OCI-LY7 (cell line): ENCODE measurements around the gene RNF223. TPM values are rescaled to one million over a fixed set of nuclear protein-coding genes. Genes with fewer than 3 reads are reported as not detected.

Source experiments
- BruUV-seq: library from RNA; stranded (reverse); fragments of 400-500 nt; replicated peaks from 2 replicates; lab custom pipeline; 2021; lab: Mats Ljungman, UMichigan
- CTCF ChIA-PET: fragments of 300-600 bp; sonication (Branson Sonifier 250); formaldehyde crosslinking; loops from one replicate; lab custom pipeline; 2022; ENCODE audit warnings: antibody characterized with exemption; ENCODE audit not compliant: unreplicated experiment; lab: Charles Lee
- POLR2A ChIA-PET: fragments of 300-600 bp; sonication (Branson Sonifier 250); formaldehyde crosslinking; loops from one replicate; lab custom pipeline; 2022; ENCODE audit warnings: antibody characterized with exemption; lab: Charles Lee
- DNase-seq: peaks from one replicate; pipeline ENCODE4 v3.0.0-alpha.2; 2015; ENCODE audit warnings: low spot score
- H2AFZ ChIP-seq: fragments of 200-600 bp; sonication (generic), shearing (Covaris generic); 2 replicates; pipeline ENCODE4 v1.6.1; 2014; ENCODE audit warnings: mild to moderate bottlenecking, antibody characterized with exemption, low read length, moderate library complexity
- H3K27ac ChIP-seq: fragments of 200-600 bp; sonication (generic); 2 replicates; pipeline ENCODE4 v1.5.1; 2014; ENCODE audit warnings: mixed run types, low read depth, mild to moderate bottlenecking, moderate library complexity, low read length, inconsistent platforms; ENCODE audit not compliant: poor library complexity, severe bottlenecking
- H3K36me3 ChIP-seq: fragments of 200-600 bp; sonication (generic); 2 replicates; pipeline ENCODE4 v1.6.1; 2014; ENCODE audit warnings: mild to moderate bottlenecking, antibody characterized with exemption, low read length, moderate library complexity, mixed read lengths; ENCODE audit not compliant: insufficient read depth
- H3K4me1 ChIP-seq: fragments of 200-600 bp; sonication (generic); 2 replicates; pipeline ENCODE4 v1.5.1; 2014; ENCODE audit warnings: mild to moderate bottlenecking, low read length; ENCODE audit not compliant: insufficient read depth, poor library complexity, severe bottlenecking
- H3K4me2 ChIP-seq: fragments of 200-600 bp; sonication (generic); 2 replicates; pipeline ENCODE4 v1.6.1; 2014; ENCODE audit warnings: mild to moderate bottlenecking, low read length
- H3K4me3 ChIP-seq: fragments of 200-600 bp; sonication (generic); 2 replicates; pipeline ENCODE4 v1.5.1; 2014; ENCODE audit warnings: mild to moderate bottlenecking, low read depth, low read length; ENCODE audit not compliant: poor library complexity, severe bottlenecking
- H3K79me2 ChIP-seq: fragments of 200-600 bp; sonication (generic); 2 replicates; pipeline ENCODE4 v1.6.1; 2016; ENCODE audit warnings: low read depth, mild to moderate bottlenecking, low read length, moderate library complexity, mixed read lengths; ENCODE audit not compliant: insufficient read depth
- H3K9me2 ChIP-seq: fragments of 200-600 bp; sonication (generic); 2 replicates; pipeline ENCODE4 v1.6.1; 2016; ENCODE audit warnings: mild to moderate bottlenecking, low read length, mixed read lengths; ENCODE audit not compliant: insufficient read depth
- H3K9me3 ChIP-seq: fragments of 200-600 bp; sonication (generic); 2 replicates; pipeline ENCODE4 v1.6.1; 2014; ENCODE audit warnings: mild to moderate bottlenecking, mixed run types, low read length, mixed read lengths
- H4K20me1 ChIP-seq: fragments of 200-600 bp; sonication (generic); 2 replicates; pipeline ENCODE4 v1.6.1; 2014; ENCODE audit warnings: mild to moderate bottlenecking, antibody characterized with exemption, low read length, moderate library complexity, mixed read lengths; ENCODE audit not compliant: insufficient read depth
- EZH2phosphoT487 ChIP-seq: fragments of 200-600 bp; sonication (generic); IDR thresholded peaks from 2 replicates; pipeline ENCODE4 v1.6.1; 2018; ENCODE audit warnings: low read depth, borderline replicate concordance, mild to moderate bottlenecking, mixed run types, antibody characterized with exemption, low read length, moderate library complexity, mixed read lengths
- intact Hi-C: fragments of 100-400 bp; cut with micrococcal nuclease; formaldehyde crosslinking; loops from one replicate; pipeline ENCODE4 v1.10.0; 2022; ENCODE audit not compliant: unreplicated experiment
- total RNA-seq, 2 experiments: library from RNA; depleted of rRNA in 1 of 2; stranded (reverse); fragments of >200 nt in 1 of 2; shearing (Covaris generic) in 1 of 2; gene quantifications; 2 replicates each; pipeline ENCODE4 v1.2.3, GENCODE V29; 2014 to 2022
- TF ChIP-seq, protein P1 (sequence below): fragments of 200-600 bp; sonication (generic); conservative IDR thresholded peaks from 2 replicates; pipeline ENCODE4 v1.5.1; 2014; ENCODE audit warnings: mild to moderate bottlenecking, antibody characterized with exemption, low read length, moderate library complexity, mixed read lengths

Gene RNF223
- total RNA-seq, 2 experiments from 2014 or later = not detected

GRCh38 chr1:1065265-1065939, 8.7 kb downstream of the RNF223 start:
- Histone ChIP-seq H3K4me1 (peaks cover 25% of the 10 kb centered on the region), H3K36me3 (no peaks in the 10 kb centered on the region), H3K9me3 (no peaks in the 10 kb centered on the region), H3K27ac (no peak overlapping the region), H3K4me2 (no peak overlapping the region), H3K9me2 (no peaks in the 10 kb centered on the region), H4K20me1 (no peaks in the 10 kb centered on the region), H3K79me2 (no peaks in the 10 kb centered on the region), H2AFZ (no peak overlapping the region), H3K4me3 (no peak overlapping the region)
- intact Hi-C loops = no loop called here
- POLR2A ChIA-PET = no interaction called here
- no peak for DNase-seq
- no TSS peak for BruUV-seq
- TF ChIP-seq, protein P1, sequence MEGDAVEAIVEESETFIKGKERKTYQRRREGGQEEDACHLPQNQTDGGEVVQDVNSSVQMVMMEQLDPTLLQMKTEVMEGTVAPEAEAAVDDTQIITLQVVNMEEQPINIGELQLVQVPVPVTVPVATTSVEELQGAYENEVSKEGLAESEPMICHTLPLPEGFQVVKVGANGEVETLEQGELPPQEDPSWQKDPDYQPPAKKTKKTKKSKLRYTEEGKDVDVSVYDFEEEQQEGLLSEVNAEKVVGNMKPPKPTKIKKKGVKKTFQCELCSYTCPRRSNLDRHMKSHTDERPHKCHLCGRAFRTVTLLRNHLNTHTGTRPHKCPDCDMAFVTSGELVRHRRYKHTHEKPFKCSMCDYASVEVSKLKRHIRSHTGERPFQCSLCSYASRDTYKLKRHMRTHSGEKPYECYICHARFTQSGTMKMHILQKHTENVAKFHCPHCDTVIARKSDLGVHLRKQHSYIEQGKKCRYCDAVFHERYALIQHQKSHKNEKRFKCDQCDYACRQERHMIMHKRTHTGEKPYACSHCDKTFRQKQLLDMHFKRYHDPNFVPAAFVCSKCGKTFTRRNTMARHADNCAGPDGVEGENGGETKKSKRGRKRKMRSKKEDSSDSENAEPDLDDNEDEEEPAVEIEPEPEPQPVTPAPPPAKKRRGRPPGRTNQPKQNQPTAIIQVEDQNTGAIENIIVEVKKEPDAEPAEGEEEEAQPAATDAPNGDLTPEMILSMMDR = no peak
- no peak for TF ChIP-seq EZH2phosphoT487
- CTCF ChIA-PET = no interaction called here

DNA sequence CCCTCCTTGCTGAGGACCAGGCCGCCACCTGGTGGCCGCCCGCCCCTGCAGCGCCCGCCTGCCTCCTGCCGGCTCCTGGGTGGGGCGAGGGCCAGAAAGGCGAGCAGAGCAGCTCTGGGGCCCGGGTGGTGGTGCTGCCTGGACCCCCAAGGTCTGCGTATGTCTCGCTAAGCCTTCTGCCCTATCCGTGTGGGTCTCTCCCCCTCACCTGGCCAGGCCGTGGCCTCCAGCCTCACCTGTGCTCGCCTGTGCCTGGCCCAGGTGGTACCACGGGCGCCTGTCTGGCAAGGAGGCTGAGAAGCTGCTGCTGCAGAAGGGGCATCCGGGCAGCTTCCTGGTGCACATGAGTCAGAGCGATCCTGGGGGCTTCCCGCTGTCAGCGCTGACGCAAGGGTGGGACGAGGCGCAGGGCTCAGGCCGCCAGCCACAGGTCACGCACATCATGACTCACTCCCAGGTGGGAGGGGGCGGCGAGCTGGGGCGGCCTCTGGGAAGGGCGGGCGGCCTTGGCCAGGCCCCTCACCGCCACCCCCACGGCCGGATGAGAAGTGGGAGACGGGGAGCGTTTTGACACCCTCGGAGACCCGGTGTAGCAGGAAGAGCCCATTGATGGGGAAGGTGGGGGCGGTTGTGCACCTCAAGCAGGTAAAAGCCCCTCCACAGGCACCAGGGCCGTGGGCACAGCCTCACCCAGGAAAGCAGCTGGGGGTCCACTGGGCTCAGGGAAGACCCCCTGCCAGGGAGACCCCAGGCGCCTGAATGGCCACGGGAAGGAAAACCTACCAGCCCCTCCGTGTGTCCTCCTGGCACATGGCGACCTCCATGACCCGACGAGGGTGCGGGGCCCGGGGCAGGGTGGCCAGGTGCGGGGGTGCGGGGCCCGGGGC, 9.9 kb downstream of the RNF223 start:
- H4K20me1 ChIP-seq = no peaks in the 10 kb centered on the region
- BruUV-seq = no TSS peak
- H3K36me3 ChIP-seq = no peaks in the 10 kb centered on the region
- H3K4me3 ChIP-seq = no peak overlapping the region
- no peak overlapping the region for H3K27ac ChIP-seq
- H3K79me2 ChIP-seq = no peaks in the 10 kb centered on the region
- intact Hi-C loops = loop anchor here (1.0 to 5.0 kb wide), 3 partner anchors 31 to 80 kb away; no protein-coding TSS in a partner anchor
- peaks cover 13% of the 10 kb centered on the region for H3K4me1 ChIP-seq
- no peak overlapping the region for H2AFZ ChIP-seq
- no peaks in the 10 kb centered on the region for H3K9me3 ChIP-seq
- H3K4me2 ChIP-seq = peak overlapping the region; percentile 8; the same call in 1 of the 2 replicates
- TF ChIP-seq, protein P1 = peak; percentile 86
- TF ChIP-seq EZH2phosphoT487 = no peak
- DNase-seq = peak; percentile 70
- H3K9me2 ChIP-seq = no peaks in the 10 kb centered on the region
- ChIA-PET POLR2A (no interaction called here), CTCF (interaction anchor here (0.5 to 1.4 kb wide), 3 partner anchors 31 to 141 kb away, joined by 3 to 5 read pairs (median 4); partner anchors contain the start of gene ISG15)
